HepG2 (cell line): Measurements from ENCODE around the gene UBAP2L. TPM values are rescaled to one million over a fixed set of nuclear protein-coding genes. Genes with fewer than 3 reads are reported as not detected.

Experiments used
- BCL6 ChIP-seq: IDR thresholded peaks from 2 replicates; pipeline ENCODE4 v1.6.1; 2016; ENCODE audit warnings: missing genetic modification reagents, missing compliant biosample characterization
- CAMTA2 ChIP-seq: sonication (generic); formaldehyde crosslinking; IDR thresholded peaks from 2 replicates; pipeline ENCODE4 v1.4.0; 2020; ENCODE audit warnings: mild to moderate bottlenecking, missing genetic modification reagents, borderline replicate concordance
- CEBPG ChIP-seq: IDR thresholded peaks from 2 replicates; pipeline ENCODE4 v1.6.1; 2016
- DNMT3B ChIP-seq: conservative IDR thresholded peaks from 2 replicates; pipeline ENCODE4 v1.6.1; 2016; ENCODE audit warnings: missing biosample characterization, control low read depth
- GABPA ChIP-seq, 2 experiments: IDR thresholded peaks; 2 replicates each; pipeline ENCODE4 v1.6.1; 2011 to 2016; ENCODE audit warnings: low read depth in 2 of 2, low read length in 1 of 2, missing biosample characterization in 1 of 2, missing genetic modification characterization in 1 of 2
- HDAC2 ChIP-seq: sonication (generic); formaldehyde crosslinking; IDR thresholded peaks from 2 replicates; pipeline ENCODE4 v1.4.0; 2020; ENCODE audit warnings: missing genetic modification reagents
- MATR3 ChIP-seq: sonication (generic); formaldehyde crosslinking; IDR thresholded peaks from 2 replicates; pipeline ENCODE4 v1.4.0; 2020; ENCODE audit warnings: missing genetic modification reagents
- MED13 ChIP-seq: sonication (generic); formaldehyde crosslinking; IDR thresholded peaks from 2 replicates; pipeline ENCODE4 v1.5.0; 2020; ENCODE audit warnings: missing genetic modification reagents
- NR2F6 ChIP-seq, 2 experiments: IDR thresholded peaks; 2 replicates each; pipeline ENCODE4 v1.6.1; 2016; ENCODE audit warnings: antibody characterized with exemption in 1 of 2, mild to moderate bottlenecking in 1 of 2
- PAX8 ChIP-seq: sonication (generic); formaldehyde crosslinking; IDR thresholded peaks from 2 replicates; pipeline ENCODE4 v1.8.0; 2022; ENCODE audit warnings: mild to moderate bottlenecking, missing genetic modification reagents, borderline replicate concordance
- RFX5 ChIP-seq: IDR thresholded peaks from 2 replicates; pipeline ENCODE4 v1.6.1; 2011; ENCODE audit warnings: low read depth, low read length, improper control_type of control experiment
- SAP130 ChIP-seq: IDR thresholded peaks from 2 replicates; pipeline ENCODE4 v1.6.1; 2016; ENCODE audit warnings: low read depth
- SMAD3 ChIP-seq: sonication (generic); formaldehyde crosslinking; IDR thresholded peaks from 2 replicates; pipeline ENCODE4 v1.4.0; 2020; ENCODE audit warnings: missing genetic modification reagents
- TCF7 ChIP-seq: sonication (generic); IDR thresholded peaks from 2 replicates; pipeline ENCODE4 v1.6.1; 2016; ENCODE audit warnings: antibody characterized with exemption, low read depth
- TMF1 ChIP-seq: sonication (generic); formaldehyde crosslinking; IDR thresholded peaks from 2 replicates; pipeline ENCODE4 v1.8.1; 2022; ENCODE audit warnings: low read depth, missing genetic modification reagents
- TP53 ChIP-seq: sonication (generic); formaldehyde crosslinking; conservative IDR thresholded peaks from 2 replicates; pipeline ENCODE4 v1.4.0; 2020; ENCODE audit warnings: missing genetic modification reagents
- ZBTB38 ChIP-seq: sonication (generic); formaldehyde crosslinking; IDR thresholded peaks from 2 replicates; pipeline ENCODE4 v1.5.1; 2020; ENCODE audit warnings: mild to moderate bottlenecking, missing genetic modification reagents
- ZNF205 ChIP-seq: IDR thresholded peaks from 2 replicates; pipeline ENCODE4 v1.6.1; 2018; ENCODE audit warnings: missing biosample characterization, missing genetic modification reagents
- ZNF430 ChIP-seq: sonication (generic); formaldehyde crosslinking; IDR thresholded peaks from 2 replicates; pipeline ENCODE4 v1.9.0; 2021; ENCODE audit warnings: mild to moderate bottlenecking, missing genetic modification reagents
- ZNF451 ChIP-seq: sonication (generic); formaldehyde crosslinking; IDR thresholded peaks from 2 replicates; pipeline ENCODE4 v1.5.0; 2020; ENCODE audit warnings: mild to moderate bottlenecking, missing genetic modification reagents
- ZNF460 ChIP-seq: sonication (generic); formaldehyde crosslinking; IDR thresholded peaks from 2 replicates; pipeline ENCODE4 v1.5.1; 2020; ENCODE audit warnings: missing genetic modification reagents, mild to moderate bottlenecking, borderline replicate concordance
- ZNF766 ChIP-seq: sonication (generic); formaldehyde crosslinking; IDR thresholded peaks from 2 replicates; pipeline ENCODE4 v1.5.0; 2020; ENCODE audit warnings: missing genetic modification reagents, borderline replicate concordance
- ZNF775 ChIP-seq: sonication (generic); formaldehyde crosslinking; IDR thresholded peaks from 2 replicates; pipeline ENCODE4 v1.4.0; 2020; ENCODE audit warnings: missing genetic modification reagents, mild to moderate bottlenecking, moderate library complexity, borderline replicate concordance
- polyA plus RNA-seq, 8 experiments: library from polyadenylated mRNA; depleted of rRNA in 3 of 8; stranded (reverse) in 7 of 8; unstranded in 1 of 8; fragments of >200 nt; fragmentation: Illumina TruSeq in 4 of 8; extraction: Trizol in 4 of 8; gene quantifications; 2 replicates each; pipeline versions ENCODE4 v1.2.1 to v1.2.3, GENCODE V29; 2011 to 2016; ENCODE audit warnings: low read depth in 4 of 8, missing spikeins in 1 of 8, mixed read lengths in 1 of 8; ENCODE audit not compliant: insufficient read depth in 1 of 8
- total RNA-seq, 5 experiments: library from RNA; depleted of rRNA; stranded (reverse); fragments of >200 nt; fragmentation: Illumina TruSeq; extraction: Trizol; gene quantifications; 2 replicates each; pipeline ENCODE4 v1.2.3, GENCODE V29; 2016; ENCODE audit warnings: low read depth in 1 of 5
- TF ChIP-seq, protein P1 (sequence below): sonication (generic); formaldehyde crosslinking; IDR thresholded peaks from 2 replicates; pipeline ENCODE4 v1.4.0; 2020; ENCODE audit warnings: mild to moderate bottlenecking, low read depth, missing genetic modification reagents
- TF ChIP-seq, protein P2 (sequence below): sonication (generic); formaldehyde crosslinking; IDR thresholded peaks from 2 replicates; pipeline ENCODE4 v1.4.0; 2020; ENCODE audit warnings: missing genetic modification reagents
- TF ChIP-seq, protein P3 (sequence below): IDR thresholded peaks from 2 replicates; pipeline ENCODE4 v1.6.1; 2016; ENCODE audit warnings: mild to moderate bottlenecking, missing biosample characterization, missing genetic modification reagents
- TF ChIP-seq, protein P4 (sequence below): sonication (generic); formaldehyde crosslinking; IDR thresholded peaks from 2 replicates; pipeline ENCODE4; 2020; ENCODE audit warnings: missing genetic modification reagents, mild to moderate bottlenecking, borderline replicate concordance

The UBAP2L gene
- total and polyA plus RNA-seq, 2 of the 13 experiments (the other 11 are each of a cell fraction or from before 2014, with no cell fraction given): 74.2 to 159 TPM

DNA sequence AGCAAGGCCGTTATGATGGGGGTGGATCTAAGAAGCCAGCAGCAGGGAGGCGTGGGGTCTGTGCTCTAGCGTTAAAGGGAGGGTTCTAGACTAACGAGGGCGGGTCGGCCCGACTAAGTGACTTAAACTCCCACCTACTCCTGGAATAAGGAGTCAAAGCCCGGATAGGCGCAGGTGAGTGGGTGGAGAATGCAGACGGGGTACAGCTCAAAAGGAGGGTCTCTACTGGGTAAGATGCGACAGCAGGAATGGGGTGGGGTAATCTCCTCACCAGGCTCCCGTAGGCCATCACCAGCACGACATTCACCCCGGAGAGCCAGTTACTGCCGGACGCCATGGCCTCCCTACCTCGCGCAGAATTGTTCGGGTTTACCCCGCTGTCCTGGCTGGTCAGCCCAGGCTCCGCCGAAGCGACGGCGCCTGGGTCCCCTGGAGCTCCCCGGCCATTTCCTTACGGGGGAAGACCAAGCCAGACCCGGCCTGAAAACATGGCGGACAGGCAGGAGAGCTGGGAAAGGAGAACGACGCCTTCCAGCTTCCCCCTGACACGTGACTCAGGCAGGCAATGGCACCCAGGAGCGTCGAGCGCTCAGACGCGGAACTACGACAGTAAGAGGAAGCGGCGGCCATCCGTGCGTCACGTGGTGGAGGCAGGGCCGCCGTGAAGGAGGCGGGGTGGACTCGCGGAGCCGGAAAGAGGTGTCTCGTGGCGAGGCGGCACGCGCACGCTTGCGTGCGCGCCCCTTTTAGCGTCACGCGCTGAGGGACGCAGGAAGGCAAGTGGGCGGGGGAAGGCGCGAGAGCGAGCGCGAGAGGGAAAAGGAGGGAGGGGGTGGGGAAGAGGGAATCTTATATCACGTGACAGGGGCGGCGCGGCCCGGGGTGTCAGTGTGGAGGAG is at the start of gene UBAP2L (continued):
- peak; percentile 67 for TF ChIP-seq GABPA (IDR thresholded peaks at IDR 0.05; ENCODE audit: low read depth, low read length)
- peak; percentile 89 for TF ChIP-seq GABPA (CRISPR knock-in tag; IDR thresholded peaks at IDR 0.05; ENCODE audit: low read depth)
- TF ChIP-seq, protein P1, sequence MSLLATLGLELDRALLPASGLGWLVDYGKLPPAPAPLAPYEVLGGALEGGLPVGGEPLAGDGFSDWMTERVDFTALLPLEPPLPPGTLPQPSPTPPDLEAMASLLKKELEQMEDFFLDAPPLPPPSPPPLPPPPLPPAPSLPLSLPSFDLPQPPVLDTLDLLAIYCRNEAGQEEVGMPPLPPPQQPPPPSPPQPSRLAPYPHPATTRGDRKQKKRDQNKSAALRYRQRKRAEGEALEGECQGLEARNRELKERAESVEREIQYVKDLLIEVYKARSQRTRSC (CRISPR knock-in tag): peak; percentile 62; the same call in 1 of the 2 replicates
- 0 out of 2 replicates have a peak, but pooled peaks have one; percentile 73 for TF ChIP-seq BCL6 (CRISPR knock-in tag)
- TF ChIP-seq TP53 (CRISPR knock-in tag): peak; percentile 38; the same call in 1 of the 2 replicates
- TF ChIP-seq, protein P2, sequence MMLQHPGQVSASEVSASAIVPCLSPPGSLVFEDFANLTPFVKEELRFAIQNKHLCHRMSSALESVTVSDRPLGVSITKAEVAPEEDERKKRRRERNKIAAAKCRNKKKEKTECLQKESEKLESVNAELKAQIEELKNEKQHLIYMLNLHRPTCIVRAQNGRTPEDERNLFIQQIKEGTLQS (CRISPR knock-in tag): peak; percentile 38; the same call in 1 of the 2 replicates
- TF ChIP-seq ZNF451 (CRISPR knock-in tag): 0 out of 2 replicates have a peak, but pooled peaks have one; percentile 58
- TF ChIP-seq, protein P3, sequence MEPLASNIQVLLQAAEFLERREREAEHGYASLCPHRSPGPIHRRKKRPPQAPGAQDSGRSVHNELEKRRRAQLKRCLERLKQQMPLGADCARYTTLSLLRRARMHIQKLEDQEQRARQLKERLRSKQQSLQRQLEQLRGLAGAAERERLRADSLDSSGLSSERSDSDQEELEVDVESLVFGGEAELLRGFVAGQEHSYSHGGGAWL (CRISPR knock-in tag): peak; percentile 94
- no peak; the same call in 1 of the 2 replicates for TF ChIP-seq ZNF775 (CRISPR knock-in tag)
- peak; percentile 50 for TF ChIP-seq SMAD3 (CRISPR knock-in tag)
- TF ChIP-seq ZNF430: peak; percentile 86
- TF ChIP-seq DNMT3B (CRISPR knock-in tag): peak; percentile 71; the same call in 1 of the 2 replicates
- TF ChIP-seq ZNF460 (CRISPR knock-in tag): peak; percentile 8; the same call in 1 of the 2 replicates
- no peak for TF ChIP-seq RFX5
- TF ChIP-seq CEBPG: peak; percentile 30
- TF ChIP-seq MED13 (CRISPR knock-in tag): 0 out of 2 replicates have a peak, but pooled peaks have one; percentile 48
- TF ChIP-seq HDAC2 (CRISPR knock-in tag): no peak; the same call in 1 of the 2 replicates
- peak; percentile 100 for TF ChIP-seq ZNF205
- no peak for TF ChIP-seq PAX8 (CRISPR knock-in tag)
- peak; percentile 53; the same call in 1 of the 2 replicates for TF ChIP-seq TMF1 (CRISPR knock-in tag)
- peak; percentile 92 for TF ChIP-seq ZBTB38 (CRISPR knock-in tag)
- peak; percentile 29; the same call in 1 of the 2 replicates for TF ChIP-seq CAMTA2
- no peak; the same call in 1 of the 2 replicates for TF ChIP-seq NR2F6 (IDR thresholded peaks at IDR 0.05)
- peak; percentile 51; the same call in 1 of the 2 replicates for TF ChIP-seq NR2F6 (CRISPR knock-in tag; IDR thresholded peaks at IDR 0.05)
- no peak for TF ChIP-seq TCF7
- TF ChIP-seq ZNF766 (CRISPR knock-in tag): peak; percentile 86; the same call in 1 of the 2 replicates
- TF ChIP-seq, protein P4, sequence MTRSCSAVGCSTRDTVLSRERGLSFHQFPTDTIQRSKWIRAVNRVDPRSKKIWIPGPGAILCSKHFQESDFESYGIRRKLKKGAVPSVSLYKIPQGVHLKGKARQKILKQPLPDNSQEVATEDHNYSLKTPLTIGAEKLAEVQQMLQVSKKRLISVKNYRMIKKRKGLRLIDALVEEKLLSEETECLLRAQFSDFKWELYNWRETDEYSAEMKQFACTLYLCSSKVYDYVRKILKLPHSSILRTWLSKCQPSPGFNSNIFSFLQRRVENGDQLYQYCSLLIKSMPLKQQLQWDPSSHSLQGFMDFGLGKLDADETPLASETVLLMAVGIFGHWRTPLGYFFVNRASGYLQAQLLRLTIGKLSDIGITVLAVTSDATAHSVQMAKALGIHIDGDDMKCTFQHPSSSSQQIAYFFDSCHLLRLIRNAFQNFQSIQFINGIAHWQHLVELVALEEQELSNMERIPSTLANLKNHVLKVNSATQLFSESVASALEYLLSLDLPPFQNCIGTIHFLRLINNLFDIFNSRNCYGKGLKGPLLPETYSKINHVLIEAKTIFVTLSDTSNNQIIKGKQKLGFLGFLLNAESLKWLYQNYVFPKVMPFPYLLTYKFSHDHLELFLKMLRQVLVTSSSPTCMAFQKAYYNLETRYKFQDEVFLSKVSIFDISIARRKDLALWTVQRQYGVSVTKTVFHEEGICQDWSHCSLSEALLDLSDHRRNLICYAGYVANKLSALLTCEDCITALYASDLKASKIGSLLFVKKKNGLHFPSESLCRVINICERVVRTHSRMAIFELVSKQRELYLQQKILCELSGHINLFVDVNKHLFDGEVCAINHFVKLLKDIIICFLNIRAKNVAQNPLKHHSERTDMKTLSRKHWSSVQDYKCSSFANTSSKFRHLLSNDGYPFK: peak; percentile 97
- TF ChIP-seq SAP130 (CRISPR knock-in tag): peak; percentile 96
- no peak for TF ChIP-seq MATR3 (CRISPR knock-in tag)
